Transverse colon (tissue), 4 donors: ENCODE data around the gene LIN7B. TPM values are rescaled to one million over a fixed set of nuclear protein-coding genes. Genes with fewer than 3 reads are reported as not detected.
A peak's percentile ranks its signal among the peaks of the same experiment; 100 is the strongest.

Experiments
- DNase-seq: peaks from one replicate; pipeline ENCODE4 v3.0.0-alpha.2; 2019
- H3K27ac ChIP-seq, 4 donors: fragments of 200-600 bp; sonication (generic); 2 replicates each; pipeline ENCODE4 v1.5.1; 2016 to 2018; ENCODE audit warnings: inconsistent platforms in 4 of 4
- H3K27me3 ChIP-seq: fragments of 200-600 bp; sonication (generic); 2 replicates; pipeline ENCODE4 v1.5.1; 2017; ENCODE audit warnings: inconsistent platforms
- H3K36me3 ChIP-seq, 4 donors: fragments of 200-600 bp; sonication (generic); 2 replicates each; pipeline ENCODE4 v1.5.1; 2017 to 2019; ENCODE audit warnings: inconsistent platforms in 4 of 4
- H3K4me1 ChIP-seq, 4 donors: fragments of 200-600 bp; sonication (generic); 2 replicates each; pipeline ENCODE4 v1.5.1; 2017 to 2020; ENCODE audit warnings: inconsistent platforms in 4 of 4
- H3K4me3 ChIP-seq, 4 donors: fragments of 200-600 bp; sonication (generic); 1 replicate in 1 of 4; 2 replicates in 3 of 4; pipeline versions ENCODE4 v1.5.1 to v1.6.1; 2017 to 2019; ENCODE audit warnings: inconsistent platforms in 4 of 4
- H3K9me3 ChIP-seq, 2 donors: fragments of 200-600 bp; sonication (generic); 2 replicates each; pipeline ENCODE4 v1.5.1; 2017 to 2019; ENCODE audit warnings: inconsistent platforms in 2 of 2
- CTCF ChIP-seq, 5 experiments: fragments of 200-600 bp in 3 of 5; fragments of 450-650 bp in 2 of 5; sonication (generic) in 3 of 5; IDR thresholded peaks; 1 replicate in 2 of 5; 2 replicates in 3 of 5; pipeline ENCODE4 v1.5.1; 2016 to 2017; ENCODE audit warnings: antibody characterized with exemption in 5 of 5, inconsistent platforms in 3 of 5, mild to moderate bottlenecking in 2 of 5, moderate library complexity in 1 of 5
- EP300 ChIP-seq: sonication (generic); formaldehyde crosslinking; IDR thresholded peaks from one replicate; pipeline ENCODE4 v1.6.1; 2017; ENCODE audit warnings: antibody characterized with exemption, low read depth
- POLR2A ChIP-seq: fragments of 450-650 bp; IDR thresholded peaks from one replicate; pipeline ENCODE4 v1.6.1; 2016; ENCODE audit warnings: antibody characterized with exemption, mild to moderate bottlenecking, moderate library complexity
- POLR2AphosphoS5 ChIP-seq, 3 donors: sonication (generic); formaldehyde crosslinking; IDR thresholded peaks; one replicate each; pipeline ENCODE4 v1.6.1; 2016; ENCODE audit warnings: antibody characterized with exemption in 3 of 3
- WGBS, 2 donors: methylation state at CpG; one replicate each; pipeline ENCODE4 v1.1.5; 2018; ENCODE audit warnings: low coverage in 1 of 2; 5-methylcytosine and 5-hydroxymethylcytosine counted together
- in situ Hi-C, 4 donors: fragments of 200-750 bp; cut with MboI; loops; one replicate each; pipeline versions ENCODE4 v1.15.0 to v1.15.1; 2017; ENCODE audit warnings: low sequenced_read_pairs in 3 of 4, low pct_ligation_motif_present in 1 of 4, low pct_unique_long_range_greater_than_20kb in 1 of 4
- intact Hi-C: fragments of 100-400 bp; cut with DNase I; formaldehyde crosslinking; loops from one replicate; pipeline ENCODE4 v1.15.1; 2023; ENCODE audit warnings: low total_unique reads
- total RNA-seq, 4 donors: library from RNA; depleted of rRNA; stranded (reverse); fragments of >200 nt; gene quantifications; one replicate each; pipeline ENCODE4 v1.1.0, GENCODE V29; 2016

LIN7B gene
- total RNA-seq, 4 donors from 2014 or later, result 14.2 to 92.8 (median 39.8) TPM

GRCh38 chr19:49133621-49134454 lies 19.7 kb downstream of the LIN7B start:
- Histone ChIP-seq H3K4me1 (peaks cover 0 to 32% (median 20%) of the 10 kb centered on the region in 4 donors), H3K27me3 (no peaks in the 10 kb centered on the region), H3K9me3 (no peaks in the 10 kb centered on the region), H3K27ac (peak overlapping the region; percentile 35 to 76 (median 64)), H3K4me3 (peak overlapping the region in 2 of 4 donors; percentile 9 to 39), H3K36me3 (no peaks in the 10 kb centered on the region)
- WGBS, 2 donors, result 50 to 55% methylated on average over 7 to 42 of the region's 42 CpGs
- no peak for TF ChIP-seq CTCF (IDR thresholded peaks at IDR 0.05)
- TF ChIP-seq POLR2A, result no peak
- no peak for TF ChIP-seq EP300
- no peak for TF ChIP-seq POLR2AphosphoS5 (IDR thresholded peaks at IDR 0.05)
- in situ Hi-C loops (no loop called here), intact Hi-C loops (no loop called here)
- DNase-seq, result peak; percentile 85

DNA sequence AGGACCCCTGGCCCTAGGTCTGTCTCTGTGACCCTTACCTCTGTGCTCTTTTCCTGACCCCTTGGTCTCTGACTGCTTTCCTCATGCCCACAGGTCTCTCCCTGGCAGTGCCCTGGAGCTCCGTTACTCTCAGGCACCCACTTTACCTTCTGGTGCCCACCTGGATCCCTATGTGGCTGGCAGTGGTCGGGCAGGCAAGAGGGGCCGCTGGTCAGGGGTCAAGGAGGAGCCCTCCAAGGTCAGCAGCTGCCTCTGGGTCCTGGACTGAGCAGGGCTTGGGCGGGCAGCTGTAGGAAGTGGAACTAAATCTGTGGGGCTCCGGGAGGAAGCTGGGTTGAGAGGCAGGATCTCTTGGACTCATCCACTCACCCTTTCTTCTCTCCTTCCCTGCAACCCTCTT lies 21.5 kb downstream of the LIN7B start:
- H3K4me3 ChIP-seq, result no peak overlapping the region
- in situ Hi-C loops, result no loop called here
- no peaks in the 10 kb centered on the region for H3K36me3 ChIP-seq
- H3K27ac ChIP-seq, result peak overlapping the region; percentile 20 to 61 (median 44)
- 78% methylated on average over 5 of the region's 5 CpGs; no CpG with 5 or more reads in 1 of the 2 donors for WGBS, 2 donors
- H3K27me3 ChIP-seq, result no peaks in the 10 kb centered on the region
- TF ChIP-seq POLR2A, result no peak
- TF ChIP-seq EP300, result no peak
- no peak for TF ChIP-seq POLR2AphosphoS5 (IDR thresholded peaks at IDR 0.05)
- no peak for TF ChIP-seq CTCF (IDR thresholded peaks at IDR 0.05)
- H3K9me3 ChIP-seq, result no peaks in the 10 kb centered on the region
- peaks cover 0 to 31% (median 20%) of the 10 kb centered on the region in 4 donors for H3K4me1 ChIP-seq
- intact Hi-C loops, result no loop called here
- DNase-seq, result no peak

DNA sequence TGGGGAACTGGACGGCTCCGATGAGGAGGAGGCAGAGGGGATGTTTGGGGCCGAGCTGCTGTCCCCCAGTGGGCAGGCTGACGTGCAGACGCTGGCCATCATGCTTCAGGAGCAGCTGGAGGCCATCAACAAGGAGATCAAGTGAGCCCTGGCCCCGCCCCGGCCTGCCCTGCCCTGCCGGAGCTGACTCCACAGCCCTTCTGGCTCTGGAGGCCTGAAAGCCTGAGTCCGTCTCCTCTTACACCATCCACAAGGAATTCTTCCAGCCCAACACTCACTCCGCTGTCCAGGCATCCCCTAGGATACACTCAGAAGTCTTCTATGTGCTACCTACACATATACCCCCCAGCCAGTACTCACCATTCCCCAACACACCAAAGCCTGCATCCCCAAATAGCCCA lies 22.6 kb downstream of the LIN7B start:
- TF ChIP-seq EP300, result no peak
- TF ChIP-seq POLR2AphosphoS5 (IDR thresholded peaks at IDR 0.05), result peak in 1 of 3 donors; percentile 49
- no peak for TF ChIP-seq CTCF (IDR thresholded peaks at IDR 0.05)
- no peak for TF ChIP-seq POLR2A
- H3K36me3 ChIP-seq, result no peaks in the 10 kb centered on the region
- peaks cover 0 to 31% (median 20%) of the 10 kb centered on the region in 4 donors for H3K4me1 ChIP-seq
- H3K9me3 ChIP-seq, result no peaks in the 10 kb centered on the region
- no peak overlapping the region for H3K4me3 ChIP-seq
- in situ Hi-C loops (no loop called here), intact Hi-C loops (no loop called here)
- WGBS, 2 donors, result 68% methylated on average over 10 of the region's 10 CpGs; no CpG with 5 or more reads in 1 of the 2 donors
- DNase-seq, result peak; percentile 54
- H3K27ac ChIP-seq, result peak overlapping the region; percentile 48 to 62 (median 60)
- H3K27me3 ChIP-seq, result no peaks in the 10 kb centered on the region

DNA sequence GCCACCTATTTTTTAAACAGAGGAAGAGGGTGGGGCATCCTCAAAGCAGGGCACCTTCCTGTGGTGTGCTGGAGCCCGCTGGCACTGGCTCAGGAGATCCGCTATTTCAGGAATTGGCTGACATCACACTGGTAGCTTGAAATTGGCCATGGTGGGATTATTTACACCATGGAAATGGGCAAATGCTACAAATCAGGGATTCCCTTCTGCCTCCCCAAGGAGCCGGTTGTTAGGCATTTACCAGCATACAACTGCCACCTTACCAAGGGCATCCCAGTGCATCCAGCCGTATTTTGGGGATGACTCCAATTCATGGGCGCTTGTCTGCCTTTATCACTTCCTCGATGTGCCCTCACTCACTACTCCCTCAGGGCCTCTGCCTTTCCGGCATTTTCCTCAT lies 26.8 kb downstream of the LIN7B start:
- 91 to 94% methylated on average over 3 to 7 of the region's 7 CpGs for WGBS, 2 donors
- intact Hi-C loops, result no loop called here

More for the DNA sequence above, 26.8 kb downstream of the LIN7B start:
- no peak for DNase-seq
- Histone ChIP-seq H3K36me3 (no peaks in the 10 kb centered on the region), H3K27me3 (no peaks in the 10 kb centered on the region), H3K4me3 (no peak overlapping the region), H3K27ac (no peak overlapping the region), H3K4me1 (peaks cover 4 to 27% (median 16%) of the 10 kb centered on the region in 4 donors), H3K9me3 (no peaks in the 10 kb centered on the region)
- TF ChIP-seq POLR2AphosphoS5 (IDR thresholded peaks at IDR 0.05) (no peak), CTCF (IDR thresholded peaks at IDR 0.05) (no peak), EP300 (no peak), POLR2A (no peak)
- in situ Hi-C loops, result loop anchor here in 2 of 4 donors (10.0 kb wide), 1 partner anchor 46 kb away; no protein-coding TSS in a partner anchor
